Esophagus (tissue), 2 donors: ENCODE measurements around the gene ERICH6B. TPM values are rescaled to one million over a fixed set of nuclear protein-coding genes. Genes with fewer than 3 reads are reported as not detected.

Source experiments
- H3K27ac ChIP-seq, 2 donors: one replicate each; pipeline ENCODE4 v1.5.1; 2013; ENCODE audit warnings: low read depth in 2 of 2, mild to moderate bottlenecking in 2 of 2, inconsistent platforms in 1 of 2, low read length in 1 of 2, moderate library complexity in 1 of 2
- H3K27me3 ChIP-seq, 2 donors: one replicate each; pipeline ENCODE4 v1.6.1; 2013; ENCODE audit warnings: low read length in 2 of 2, control low read depth in 1 of 2, mild to moderate bottlenecking in 1 of 2; ENCODE audit not compliant: insufficient read depth in 2 of 2, control insufficient read depth in 1 of 2
- H3K36me3 ChIP-seq, 2 donors: one replicate each; pipeline ENCODE4 v1.6.1; 2013; ENCODE audit warnings: low read length in 1 of 2; ENCODE audit not compliant: control insufficient read depth in 2 of 2, insufficient read depth in 2 of 2
- H3K4me1 ChIP-seq, 2 donors: one replicate each; pipeline ENCODE4 v1.6.1; 2013; ENCODE audit warnings: low read length in 1 of 2; ENCODE audit not compliant: control insufficient read depth in 2 of 2, insufficient read depth in 2 of 2
- H3K4me3 ChIP-seq, 2 donors: one replicate each; pipeline ENCODE4 v1.5.1; 2013; ENCODE audit warnings: low read length in 2 of 2, mild to moderate bottlenecking in 2 of 2, low read depth in 1 of 2, moderate library complexity in 1 of 2
- H3K9me3 ChIP-seq, 2 donors: one replicate each; pipeline ENCODE4 v1.6.1; 2013; ENCODE audit warnings: mild to moderate bottlenecking in 2 of 2, low read depth in 1 of 2, low read length in 1 of 2, moderate library complexity in 1 of 2; ENCODE audit not compliant: control insufficient read depth in 2 of 2, insufficient read depth in 1 of 2
- WGBS, 2 donors: extraction: QIAGEN DNeasy Blood & Tissue Kit; methylation state at CpG; one replicate each; pipeline ENCODE4 v1.1.7; 2013; 5-methylcytosine and 5-hydroxymethylcytosine counted together
- polyA plus RNA-seq, 2 donors: library from polyadenylated mRNA; stranded (reverse); fragments of 200-250 nt; gene quantifications; one replicate each; pipeline ENCODE4 v1.2.3, GENCODE V29; 2013
- donor health status: healthy with polysubstance abuse.
- donor health status: Bipolar disorder and iron deficiency.

Gene ERICH6B
- polyA plus RNA-seq, 2 donors, result not detected

DNA sequence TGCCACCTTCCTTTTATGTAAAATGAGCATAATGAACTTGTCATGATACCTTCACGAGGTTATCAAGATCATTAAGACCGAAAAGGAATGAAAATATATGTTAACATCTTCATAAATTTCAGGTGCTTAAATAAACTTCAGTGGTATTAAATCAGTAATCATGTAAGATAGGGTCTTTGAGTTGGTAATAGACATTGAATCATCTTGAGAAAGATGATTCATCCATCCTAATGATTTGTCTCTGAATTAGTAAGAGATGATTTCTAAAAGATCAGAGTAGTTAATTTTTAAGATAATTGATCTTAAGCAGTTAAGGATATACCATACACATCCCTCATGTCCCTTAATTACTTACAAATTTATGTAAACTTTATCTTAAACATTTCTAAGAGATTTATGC, 98.8 kb downstream of the ERICH6B start:
- Histone ChIP-seq H3K4me1 (no peaks in the 10 kb centered on the region), H3K4me3 (no peak overlapping the region), H3K27me3 (no peaks in the 10 kb centered on the region), H3K36me3 (peaks cover 2 to 11% of the 10 kb centered on the region in 2 donors), H3K9me3 (no peaks in the 10 kb centered on the region), H3K27ac (no peak overlapping the region)
- WGBS, 2 donors, result 74 to 79% methylated on average over 2 of the region's 2 CpGs

DNA sequence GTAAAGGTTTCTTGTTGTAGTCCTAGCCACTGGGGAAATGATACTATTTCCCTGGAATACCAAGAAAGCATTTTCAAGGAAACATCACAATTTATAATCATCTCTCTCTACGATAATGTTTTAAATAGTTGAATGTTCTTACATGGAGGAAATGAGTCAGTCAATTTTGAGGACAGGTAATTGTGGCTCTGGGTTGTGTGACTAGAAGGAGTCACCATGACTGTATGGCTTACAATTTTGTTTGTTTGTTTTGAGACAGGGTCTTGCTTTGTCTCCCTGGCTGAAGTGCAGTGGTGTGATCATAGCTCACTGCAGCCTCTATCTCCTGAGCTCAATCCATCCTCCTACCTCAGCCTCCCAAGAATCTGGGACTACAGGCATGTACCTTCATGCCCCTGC, 103.4 kb downstream of the ERICH6B start:
- no peaks in the 10 kb centered on the region for H3K4me1 ChIP-seq
- H3K36me3 ChIP-seq, result peaks cover 5% of the 10 kb centered on the region in 2 donors
- no peaks in the 10 kb centered on the region for H3K9me3 ChIP-seq
- no peak overlapping the region for H3K4me3 ChIP-seq
- 66 to 85% methylated on average over 1 of the region's 1 CpG for WGBS, 2 donors
- no peaks in the 10 kb centered on the region for H3K27me3 ChIP-seq
- H3K27ac ChIP-seq, result no peak overlapping the region

DNA sequence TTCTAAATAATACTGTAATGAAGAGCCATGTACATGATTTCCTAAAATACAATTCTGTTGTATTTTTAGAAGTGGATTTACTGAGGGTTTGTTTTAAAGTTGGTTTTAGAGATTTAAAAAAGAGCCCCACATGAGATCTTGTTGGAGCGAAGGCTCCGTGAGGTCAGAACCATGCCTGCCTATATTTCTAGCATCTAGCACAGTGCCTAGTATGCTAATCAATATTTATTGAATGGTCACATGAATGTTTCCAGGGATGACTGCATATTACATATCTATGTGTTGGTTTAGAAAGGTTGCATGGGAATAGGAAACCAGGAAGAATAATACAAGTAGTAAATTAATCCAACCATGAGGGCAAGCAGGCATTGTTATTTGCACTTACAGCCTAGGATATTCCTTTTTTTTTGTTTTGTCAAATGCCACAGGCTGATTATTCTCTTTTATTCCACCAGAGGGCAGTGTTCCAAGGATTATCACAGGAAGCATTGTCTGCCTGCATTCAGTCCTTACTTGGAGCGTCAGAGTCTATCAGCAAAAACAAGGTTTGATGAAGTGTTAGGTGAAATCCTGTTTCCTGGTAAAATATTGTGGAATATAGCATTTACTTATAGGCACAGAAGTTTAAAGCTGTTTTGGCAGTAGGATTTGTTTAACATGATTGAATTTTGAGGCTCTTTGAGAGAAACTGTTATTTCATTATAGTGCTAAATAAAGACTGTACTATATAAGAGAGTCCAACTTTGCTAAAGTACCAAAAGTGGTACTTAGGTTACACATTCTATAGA, 104.0 kb downstream of the ERICH6B start:
- WGBS, 2 donors, result 66 to 68% methylated on average over 3 of the region's 3 CpGs
- Histone ChIP-seq H3K4me3 (no peak overlapping the region), H3K36me3 (peaks cover 9 to 10% of the 10 kb centered on the region in 2 donors), H3K4me1 (no peaks in the 10 kb centered on the region), H3K9me3 (no peaks in the 10 kb centered on the region), H3K27me3 (no peaks in the 10 kb centered on the region), H3K27ac (no peak overlapping the region)

DNA sequence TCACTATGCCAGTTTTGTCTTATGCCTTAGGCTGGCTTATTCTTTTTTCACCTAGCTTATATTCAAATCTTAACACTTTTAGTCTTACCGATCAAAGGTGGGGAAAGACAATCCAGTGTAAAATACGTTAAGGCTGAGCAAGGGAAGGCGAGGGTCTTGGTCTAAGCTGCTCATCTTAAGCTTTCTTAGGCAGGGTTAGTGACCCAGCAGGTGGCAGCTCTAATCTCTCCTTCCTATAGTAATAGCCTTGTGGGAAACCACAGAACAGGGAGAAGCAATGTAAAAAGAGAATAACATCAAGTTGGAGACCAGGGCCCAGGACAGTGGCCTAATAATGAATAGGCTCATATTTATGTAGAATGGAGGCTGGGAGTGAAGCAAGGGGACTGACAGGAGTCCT, 104.9 kb downstream of the ERICH6B start:
- peaks cover 13 to 14% of the 10 kb centered on the region in 2 donors for H3K36me3 ChIP-seq
- H3K27me3 ChIP-seq, result no peaks in the 10 kb centered on the region
- WGBS, 2 donors, result 93 to 94% methylated on average over 3 of the region's 3 CpGs

GRCh38 chr13:45508776-45509175, 106.8 kb downstream of the ERICH6B start:
- 78 to 86% methylated on average over 7 of the region's 7 CpGs for WGBS, 2 donors
- H3K27ac ChIP-seq, result no peak overlapping the region

More for the DNA sequence above, 104.9 kb downstream of the ERICH6B start:
- Histone ChIP-seq H3K4me3 (no peak overlapping the region), H3K9me3 (no peaks in the 10 kb centered on the region), H3K4me1 (no peaks in the 10 kb centered on the region), H3K27ac (no peak overlapping the region)

DNA sequence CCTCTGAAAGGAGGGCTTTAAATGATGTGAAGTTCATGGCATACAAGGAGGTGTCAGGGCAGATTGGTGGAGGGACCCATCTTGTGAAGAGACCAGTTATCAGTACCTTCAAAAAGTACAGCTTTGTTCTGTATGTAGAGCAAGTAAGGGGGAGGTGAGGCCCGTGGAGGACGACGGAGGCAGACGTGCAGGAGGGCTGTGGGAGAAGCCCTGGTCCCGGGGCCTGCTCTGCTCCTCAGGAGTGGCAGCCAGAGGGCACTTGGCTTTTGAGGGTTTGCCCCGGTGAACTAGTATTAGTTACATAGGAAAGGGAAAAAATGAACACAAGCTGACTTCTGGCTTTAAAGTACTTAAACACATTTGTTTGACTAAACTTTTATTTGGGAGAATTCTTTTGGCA, 108.7 kb downstream of the ERICH6B start:
- no peak overlapping the region for H3K4me3 ChIP-seq
- H3K4me1 ChIP-seq, result no peaks in the 10 kb centered on the region
- H3K9me3 ChIP-seq, result no peaks in the 10 kb centered on the region
- WGBS, 2 donors, result 86 to 87% methylated on average over 6 of the region's 6 CpGs
- peaks cover 18 to 22% of the 10 kb centered on the region in 2 donors for H3K36me3 ChIP-seq
- no peak overlapping the region for H3K27ac ChIP-seq
- no peaks in the 10 kb centered on the region for H3K27me3 ChIP-seq

More at GRCh38 chr13:45508776-45509175, 106.8 kb downstream of the ERICH6B start:
- H3K9me3 ChIP-seq, result no peaks in the 10 kb centered on the region
- no peaks in the 10 kb centered on the region for H3K4me1 ChIP-seq
- H3K4me3 ChIP-seq, result no peak overlapping the region
- H3K36me3 ChIP-seq, result peaks cover 15 to 17% of the 10 kb centered on the region in 2 donors
- H3K27me3 ChIP-seq, result no peaks in the 10 kb centered on the region

- no peaks in the 10 kb centered on the region for H3K9me3 ChIP-seq
- no peaks in the 10 kb centered on the region for H3K4me1 ChIP-seq
- H3K27me3 ChIP-seq, result no peaks in the 10 kb centered on the region
- no peak overlapping the region for H3K27ac ChIP-seq
- H3K4me3 ChIP-seq, result no peak overlapping the region
- peaks cover 17 to 19% of the 10 kb centered on the region in 2 donors for H3K36me3 ChIP-seq
Measured at GRCh38 chr13:45503658-45504057, 111.9 kb downstream of the ERICH6B start.

- no peaks in the 10 kb centered on the region for H3K9me3 ChIP-seq
- H3K4me1 ChIP-seq, result no peaks in the 10 kb centered on the region
- no peaks in the 10 kb centered on the region for H3K27me3 ChIP-seq
- H3K27ac ChIP-seq, result no peak overlapping the region
- no peak overlapping the region for H3K4me3 ChIP-seq
- 81 to 89% methylated on average over 1 of the region's 1 CpG for WGBS, 2 donors
- H3K36me3 ChIP-seq, result peaks cover 12 to 16% of the 10 kb centered on the region in 2 donors
Measured at GRCh38 chr13:45501175-45501526, 114.4 kb downstream of the ERICH6B start.

DNA sequence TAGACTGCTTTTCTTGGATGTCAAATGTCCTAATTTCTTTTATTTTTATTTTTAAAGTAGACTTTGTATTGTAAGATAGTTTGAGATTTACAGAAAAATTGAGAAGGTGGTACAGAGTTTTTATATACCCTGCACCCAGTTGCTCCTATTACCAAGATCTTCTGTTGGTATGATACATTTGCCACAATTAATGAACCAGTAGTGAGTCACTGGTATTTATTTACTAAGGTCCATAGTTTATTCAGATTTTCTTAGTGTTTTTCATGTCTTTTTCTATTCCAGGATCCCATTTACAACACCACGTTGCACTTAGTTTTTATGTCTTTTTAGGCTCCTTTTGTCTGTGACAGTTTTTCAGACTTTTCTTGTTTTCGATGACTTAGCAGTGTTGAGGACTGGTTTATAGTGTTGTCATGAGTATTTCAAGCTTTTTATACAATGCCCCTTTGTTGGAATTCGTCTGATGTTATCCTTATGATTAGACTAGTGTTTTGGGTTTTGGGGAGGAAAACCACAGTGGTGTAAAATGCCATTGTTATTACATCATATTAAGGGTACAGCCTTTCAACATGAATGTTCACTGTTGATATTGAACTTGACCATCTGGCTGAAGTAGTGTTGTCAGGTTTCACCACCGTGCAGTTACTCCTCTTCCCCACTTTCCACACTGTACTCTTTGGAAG, 114.9 kb downstream of the ERICH6B start:
- H3K36me3 ChIP-seq, result peaks cover 10 to 16% of the 10 kb centered on the region in 2 donors
- no peaks in the 10 kb centered on the region for H3K9me3 ChIP-seq
- H3K27me3 ChIP-seq, result no peaks in the 10 kb centered on the region
- H3K4me1 ChIP-seq, result no peaks in the 10 kb centered on the region
- H3K27ac ChIP-seq, result no peak overlapping the region
- H3K4me3 ChIP-seq, result no peak overlapping the region
- WGBS, 2 donors, result 75 to 77% methylated on average over 4 of the region's 4 CpGs
